Heart left ventricle (tissue), 16 donors: ENCODE data around the gene PCSK5. TPM values are rescaled to one million over a fixed set of nuclear protein-coding genes. Genes with fewer than 3 reads are reported as not detected.

Experiments
- ATAC-seq, 4 donors: fragments of 200-7000 bp; cut with Tn5 transposase; one replicate each; pipeline ENCODE4 v1.9.1; 2020 to 2022; ENCODE audit warnings: moderate library complexity in 4 of 4, mild to moderate bottlenecking in 3 of 4, moderate number of reproducible peaks in 1 of 4
- DNase-seq, 5 donors: peaks; one replicate each; pipeline ENCODE4 v3.0.0-alpha.2; 2020
- H3K27ac ChIP-seq, 12 donors: fragments of 200-600 bp; sonication (generic) in 4 of 12; one replicate each; pipeline versions ENCODE4 v1.5.0 to v1.8.0; 2016 to 2022; ENCODE audit warnings: mild to moderate bottlenecking in 2 of 12
- H3K27me3 ChIP-seq, 9 donors: fragments of 200-600 bp; sonication (generic) in 2 of 9; one replicate each; pipeline versions ENCODE4 v1.5.1 to v1.8.0; 2016 to 2022; ENCODE audit warnings: mild to moderate bottlenecking in 3 of 9
- H3K36me3 ChIP-seq, 9 donors: fragments of 200-600 bp; sonication (generic) in 2 of 9; one replicate each; pipeline versions ENCODE4 v1.5.0 to v1.8.0; 2018 to 2022; ENCODE audit warnings: mild to moderate bottlenecking in 2 of 9
- H3K4me1 ChIP-seq, 12 donors: fragments of 200-600 bp; sonication (generic) in 4 of 12; one replicate each; pipeline versions ENCODE4 v1.5.0 to v1.8.0; 2016 to 2022; ENCODE audit warnings: mild to moderate bottlenecking in 3 of 12
- H3K4me3 ChIP-seq, 12 donors: fragments of 200-600 bp; sonication (generic) in 4 of 12; one replicate each; pipeline versions ENCODE4 v1.5.0 to v1.8.0; 2017 to 2022; ENCODE audit warnings: mild to moderate bottlenecking in 9 of 12, moderate library complexity in 4 of 12
- H3K9me3 ChIP-seq, 12 donors: fragments of 200-600 bp; sonication (generic) in 4 of 12; one replicate each; pipeline versions ENCODE4 v1.5.0 to v1.8.0; 2016 to 2022; ENCODE audit warnings: mild to moderate bottlenecking in 1 of 12
- POLR2A ChIP-seq, 2 donors: fragments of 450-650 bp; IDR thresholded peaks; one replicate each; pipeline ENCODE4 v1.6.1; 2017; ENCODE audit warnings: antibody characterized with exemption in 2 of 2, mild to moderate bottlenecking in 2 of 2, moderate library complexity in 2 of 2
- WGBS, 4 donors: extraction: QIAGEN DNeasy Blood & Tissue Kit in 2 of 4; methylation state at CpG; one replicate each; pipeline versions ENCODE4 v1.1.5 to v1.1.7; 2013 to 2018; 5-methylcytosine and 5-hydroxymethylcytosine counted together
- intact Hi-C, 10 donors: fragments of 100-400 bp; cut with DNase I; formaldehyde crosslinking; loops; one replicate each; pipeline versions ENCODE4 v1.11.1 to v1.14.2; 2022
- polyA plus RNA-seq, 2 donors: library from polyadenylated mRNA; stranded (reverse); fragments of 200-250 nt; gene quantifications; one replicate each; pipeline ENCODE4 v1.2.3, GENCODE V29; 2013
- total RNA-seq, 9 donors: library from RNA; depleted of rRNA in 2 of 9; stranded (reverse); fragments of >200 nt in 2 of 9; fragmentation: NEBNext Ultra II Directional in 3 of 9; extraction: Animal tissue kit (Norgen Biotek cat#: 25700) in 3 of 9; gene quantifications; one replicate each; pipeline versions ENCODE4 v1.1.0 to v1.2.4, GENCODE V29; 2016 to 2023
- TF ChIP-seq, protein P1 (sequence below), 12 donors: fragments of 200-600 bp; sonication (generic) in 4 of 12; IDR thresholded peaks; one replicate each; pipeline versions ENCODE4 v1.5.0 to v1.8.0; 2018 to 2022; ENCODE audit warnings: antibody characterized with exemption in 12 of 12, mild to moderate bottlenecking in 5 of 12
- donor health status: ischemic (EF 13 %, LVEDD 7.1; RV severe dilation, severe dysfunction).
- donor health status: healthy with polysubstance abuse.
- donor health status: DM: no; HTN: yes; CAD: no.
- donor health status: DM: no; HTN: no; CAD: no.
- donor health status: ischemic (EF 25% LVEDD 6.9; RV normal size, moderate dysfunction).
- donor health status: ischemic (EF 25% LVEDD 5.7; RV mildly dilated, moderate dysfunction).
- donor health status: healthy.
- donor health status: DM: yes; HTN: yes; CAD: no.
- donor health status: ischemic (EF 35%, LVEDD 5.7; RV mildly dilated, moderate dysfunction).
- donor health status: nonischemic (EF 11% LVEDD 7.7; RV severe dilation, severe dysfunction).
- donor health status: DM: yes; HTN: yes; CAD: no.
- donor health status: PGD.
- donor health status: ischemic (EF 29% LVEDD 5.4; RV normal size, mild dysfunction).
- donor health status: nonischemic (EF 23%, LVEDD 6.1; RV moderate dilation, normal function).

PCSK5 gene
- total and polyA plus RNA-seq, 11 donors: 1.3 to 13.6 (median 5.9) TPM

DNA sequence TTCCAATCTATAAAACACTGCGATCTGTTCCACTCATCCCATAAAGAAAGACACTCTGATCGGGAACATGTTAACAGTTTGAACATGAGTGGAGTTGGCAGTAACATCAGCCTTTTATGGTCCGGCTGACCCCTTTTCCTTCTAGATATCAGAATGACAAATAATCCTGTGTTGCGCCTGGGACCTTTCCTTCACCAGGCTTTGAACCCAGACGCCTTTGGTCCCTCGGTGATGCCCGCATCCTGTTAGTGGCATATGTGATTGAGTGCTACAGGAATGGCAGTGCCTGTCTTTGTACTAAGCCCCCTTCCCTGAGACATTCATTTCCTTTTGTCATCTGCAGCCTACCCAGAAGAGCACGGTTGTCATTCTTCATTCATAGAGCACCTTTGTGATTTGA is 209.0 kb downstream of the PCSK5 start:
- H3K4me1 ChIP-seq: peaks cover 0 to 27% (median 3%) of the 10 kb centered on the region in 12 donors

DNA sequence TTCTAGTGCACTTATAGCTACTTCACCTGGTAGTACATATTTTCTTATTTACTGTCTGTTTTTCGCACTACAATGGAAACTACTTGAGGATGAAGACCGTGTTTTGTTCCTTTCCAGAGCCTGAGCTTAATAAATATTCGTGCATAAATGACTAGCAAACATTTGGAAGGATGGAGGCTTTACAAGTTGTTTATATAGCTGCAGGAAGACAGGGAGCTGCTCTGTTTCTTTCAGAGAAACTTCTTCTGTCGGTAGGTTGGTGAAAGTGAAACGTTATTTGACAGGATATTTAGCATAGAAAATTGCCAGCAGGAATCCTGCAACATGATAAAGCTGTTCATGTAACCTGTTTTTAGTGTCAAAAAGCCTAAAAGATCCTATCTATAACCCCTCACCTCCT is 210.6 kb downstream of the PCSK5 start:
- WGBS, 4 donors: 45 to 60% (median 52%) methylated on average over 5 of the region's 5 CpGs
- intact Hi-C loops: no loop called here

More for the DNA sequence above, 209.0 kb downstream of the PCSK5 start:
- Histone ChIP-seq H3K27me3 (no peaks in the 10 kb centered on the region), H3K9me3 (no peaks in the 10 kb centered on the region), H3K4me3 (no peak overlapping the region), H3K36me3 (peaks cover 0 to 40% (median 6%) of the 10 kb centered on the region in 9 donors), H3K27ac (no peak overlapping the region)
- TF ChIP-seq, protein P1, sequence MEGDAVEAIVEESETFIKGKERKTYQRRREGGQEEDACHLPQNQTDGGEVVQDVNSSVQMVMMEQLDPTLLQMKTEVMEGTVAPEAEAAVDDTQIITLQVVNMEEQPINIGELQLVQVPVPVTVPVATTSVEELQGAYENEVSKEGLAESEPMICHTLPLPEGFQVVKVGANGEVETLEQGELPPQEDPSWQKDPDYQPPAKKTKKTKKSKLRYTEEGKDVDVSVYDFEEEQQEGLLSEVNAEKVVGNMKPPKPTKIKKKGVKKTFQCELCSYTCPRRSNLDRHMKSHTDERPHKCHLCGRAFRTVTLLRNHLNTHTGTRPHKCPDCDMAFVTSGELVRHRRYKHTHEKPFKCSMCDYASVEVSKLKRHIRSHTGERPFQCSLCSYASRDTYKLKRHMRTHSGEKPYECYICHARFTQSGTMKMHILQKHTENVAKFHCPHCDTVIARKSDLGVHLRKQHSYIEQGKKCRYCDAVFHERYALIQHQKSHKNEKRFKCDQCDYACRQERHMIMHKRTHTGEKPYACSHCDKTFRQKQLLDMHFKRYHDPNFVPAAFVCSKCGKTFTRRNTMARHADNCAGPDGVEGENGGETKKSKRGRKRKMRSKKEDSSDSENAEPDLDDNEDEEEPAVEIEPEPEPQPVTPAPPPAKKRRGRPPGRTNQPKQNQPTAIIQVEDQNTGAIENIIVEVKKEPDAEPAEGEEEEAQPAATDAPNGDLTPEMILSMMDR (IDR thresholded peaks at IDR 0.05): no peak
- TF ChIP-seq POLR2A (IDR thresholded peaks at IDR 0.05): no peak
- ATAC-seq (no peak), DNase-seq (no peak)
- WGBS, 4 donors: 73 to 77% (median 74%) methylated on average over 8 of the region's 8 CpGs
- intact Hi-C loops: loop anchor here in 1 of 10 donors (10.0 kb wide), 1 partner anchor 55 kb away; no protein-coding TSS in a partner anchor

DNA sequence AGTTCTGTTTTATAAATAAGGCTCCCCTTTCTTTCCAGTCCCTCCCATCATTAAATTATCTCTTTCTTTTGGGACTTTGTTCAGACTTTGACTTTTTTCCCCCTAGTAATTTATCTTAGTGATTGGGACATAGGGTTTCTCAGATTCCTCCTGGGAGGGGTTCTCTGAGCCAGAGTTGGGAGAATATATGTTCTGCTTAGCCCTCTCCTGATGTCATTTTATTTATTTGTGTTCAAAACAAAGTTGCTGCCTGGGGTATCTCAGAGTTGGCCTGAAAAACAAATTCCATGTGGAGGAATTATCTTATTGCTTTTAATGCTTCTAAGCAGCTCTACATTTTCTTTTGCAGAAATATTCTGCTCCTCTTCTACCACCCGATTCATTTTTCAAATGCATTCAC is 211.0 kb downstream of the PCSK5 start:
- TF ChIP-seq POLR2A (IDR thresholded peaks at IDR 0.05): no peak
- TF ChIP-seq, protein P1 (IDR thresholded peaks at IDR 0.05): no peak
- DNase-seq: no peak
- Histone ChIP-seq H3K27ac (no peak overlapping the region), H3K27me3 (no peaks in the 10 kb centered on the region), H3K36me3 (peaks cover 0 to 26% (median 6%) of the 10 kb centered on the region in 9 donors), H3K4me3 (no peak overlapping the region), H3K4me1 (peaks cover 0 to 27% (median 3%) of the 10 kb centered on the region in 12 donors), H3K9me3 (no peaks in the 10 kb centered on the region)
- 80 to 83% (median 80%) methylated on average over 1 of the region's 1 CpG for WGBS, 4 donors
- intact Hi-C loops: no loop called here
- ATAC-seq: no peak

More for the DNA sequence above, 210.6 kb downstream of the PCSK5 start:
- DNase-seq (no peak), ATAC-seq (no peak)
- Histone ChIP-seq H3K27me3 (no peaks in the 10 kb centered on the region), H3K4me3 (no peak overlapping the region), H3K9me3 (no peaks in the 10 kb centered on the region), H3K4me1 (peaks cover 0 to 27% (median 3%) of the 10 kb centered on the region in 12 donors), H3K36me3 (peaks cover 0 to 30% (median 6%) of the 10 kb centered on the region in 9 donors), H3K27ac (no peak overlapping the region)
- TF ChIP-seq POLR2A (IDR thresholded peaks at IDR 0.05): no peak
- TF ChIP-seq, protein P1 (IDR thresholded peaks at IDR 0.05): no peak

DNA sequence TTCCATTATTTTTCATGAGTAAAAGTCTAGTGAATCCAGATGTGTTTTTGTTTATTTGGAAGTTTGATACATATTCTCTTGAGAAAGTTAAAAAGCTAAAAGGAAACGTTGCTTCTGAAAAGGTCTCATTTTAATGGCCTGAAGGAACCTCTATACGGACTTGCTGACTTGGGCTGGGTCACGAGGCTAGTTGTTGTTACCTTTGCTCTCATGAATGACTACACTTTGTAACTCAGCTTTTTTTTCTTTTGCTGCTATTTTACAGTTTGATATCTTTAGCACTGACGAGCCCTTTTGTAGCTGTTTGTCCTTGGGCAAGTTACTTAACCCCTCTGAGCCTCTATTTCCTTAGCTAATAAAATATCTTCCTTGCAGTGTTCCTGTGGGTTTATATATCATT is 211.5 kb downstream of the PCSK5 start:
- intact Hi-C loops: no loop called here
- WGBS, 4 donors: 79 to 87% (median 86%) methylated on average over 4 of the region's 4 CpGs

More for the DNA sequence above, 211.5 kb downstream of the PCSK5 start:
- Histone ChIP-seq H3K27me3 (no peaks in the 10 kb centered on the region), H3K36me3 (peaks cover 0 to 24% (median 6%) of the 10 kb centered on the region in 9 donors), H3K9me3 (no peaks in the 10 kb centered on the region), H3K27ac (no peak overlapping the region), H3K4me1 (peaks cover 0 to 27% (median 3%) of the 10 kb centered on the region in 12 donors), H3K4me3 (no peak overlapping the region)
- DNase-seq (no peak), ATAC-seq (no peak)
- TF ChIP-seq POLR2A (IDR thresholded peaks at IDR 0.05): no peak
- TF ChIP-seq, protein P1 (IDR thresholded peaks at IDR 0.05): no peak
